ENCODE measurements around the gene CD302.
"Not testable (repeated sequence)": the region's sequence is repeated elsewhere in the genome, so short reads cannot be mapped to it uniquely, and the experiment has no call there.

The CD302 gene

DNA sequence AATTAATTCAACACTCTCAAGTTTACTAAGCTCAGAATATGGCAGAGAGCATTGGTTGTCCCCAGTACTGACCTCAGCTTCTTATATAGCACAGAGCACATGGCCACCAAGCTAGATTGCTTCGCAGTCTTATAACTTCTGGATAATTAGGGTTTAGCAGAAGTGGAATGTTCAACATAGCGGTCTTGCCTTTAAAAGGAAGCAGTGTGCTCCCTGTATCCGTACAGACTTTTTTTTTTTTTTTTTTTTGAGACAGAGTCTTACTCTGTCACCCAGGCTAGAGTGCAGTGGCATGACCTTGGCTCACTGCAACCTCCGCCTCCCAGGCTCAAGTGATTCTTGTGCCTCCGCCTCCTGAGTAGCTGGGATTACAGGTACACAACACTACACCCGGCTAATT lies 13.3 kb downstream of the CD302 start:
- TF ChIP-seq ZNF384 (IDR thresholded peaks at IDR 0.05): peak; percentile 54
- DNase-seq (ENCODE audit: extremely low spot score); CTCF ChIA-PET; POLR2A ChIA-PET: not testable (repeated sequence)

DNA sequence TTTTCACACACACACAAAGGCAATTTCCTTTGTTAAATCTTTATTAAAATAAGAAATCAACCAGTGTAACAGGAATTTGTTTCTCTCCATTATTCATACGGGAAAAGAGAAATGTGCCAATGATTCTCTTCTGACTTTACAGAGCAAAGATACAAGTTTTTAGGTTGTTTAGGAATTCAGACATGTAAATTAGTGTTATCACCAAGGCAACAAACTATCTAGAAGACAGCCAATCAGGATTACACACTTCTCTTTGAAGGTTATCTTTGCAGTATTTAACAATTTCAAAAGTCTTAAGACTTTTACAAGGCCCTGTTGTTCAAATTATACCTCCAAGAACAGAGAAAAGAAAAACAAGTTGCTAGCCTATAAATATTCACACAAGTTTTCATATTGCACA lies 14.5 kb downstream of the CD302 start:
- TF ChIP-seq FOXA1 (IDR thresholded peaks at IDR 0.05) (no peak), BHLHE40 (IDR thresholded peaks at IDR 0.05; ENCODE audit: borderline replicate concordance) (no peak), LEF1 (IDR thresholded peaks at IDR 0.05; ENCODE audit: borderline replicate concordance) (no peak), L3MBTL2 (conservative IDR thresholded peaks at IDR 0.05) (no peak), FOXM1 (IDR thresholded peaks at IDR 0.05; ENCODE audit: borderline replicate concordance) (no peak), ZNF384 (IDR thresholded peaks at IDR 0.05) (no peak), SP1 (IDR thresholded peaks at IDR 0.05) (no peak), FOXK2 (IDR thresholded peaks at IDR 0.05) (no peak), TARDBP (IDR thresholded peaks at IDR 0.05) (no peak), NFRKB (IDR thresholded peaks at IDR 0.05) (no peak), ARNT (IDR thresholded peaks at IDR 0.05) (no peak), HDGF (IDR thresholded peaks at IDR 0.05; ENCODE audit: borderline replicate concordance) (no peak), PKNOX1 (IDR thresholded peaks at IDR 0.05) (no peak)
- no peak for DNase-seq (ENCODE audit: extremely low spot score)
- POLR2A ChIA-PET: no interaction called here
- CTCF ChIA-PET: no interaction called here

GRCh38 chr2:159776321-159776720 lies 21.7 kb downstream of the CD302 start:
- TF ChIP-seq FOXA1 (IDR thresholded peaks at IDR 0.05) (no peak), ARNT (IDR thresholded peaks at IDR 0.05) (no peak), ZNF384 (IDR thresholded peaks at IDR 0.05) (no peak), TARDBP (IDR thresholded peaks at IDR 0.05) (no peak), BHLHE40 (IDR thresholded peaks at IDR 0.05; ENCODE audit: borderline replicate concordance) (no peak), L3MBTL2 (conservative IDR thresholded peaks at IDR 0.05) (no peak)
- CTCF ChIA-PET: no interaction called here
- POLR2A ChIA-PET: no interaction called here
- DNase-seq (ENCODE audit: extremely low spot score): no peak

- ChIA-PET CTCF (no interaction called here), POLR2A (no interaction called here)
- no peak for DNase-seq (ENCODE audit: extremely low spot score)
Observed at GRCh38 chr2:159775021-159775420, 23.0 kb downstream of the CD302 start.

GRCh38 chr2:159774370-159774990 lies 23.5 kb downstream of the CD302 start:
- POLR2A ChIA-PET: no interaction called here
- TF ChIP-seq FOXK2 (IDR thresholded peaks at IDR 0.05) (no peak), SUZ12 (IDR thresholded peaks at IDR 0.05) (no peak), BHLHE40 (IDR thresholded peaks at IDR 0.05; ENCODE audit: borderline replicate concordance) (no peak), CTBP1 (IDR thresholded peaks at IDR 0.05; ENCODE audit: borderline replicate concordance) (no peak), HDGF (IDR thresholded peaks at IDR 0.05; ENCODE audit: borderline replicate concordance) (no peak), ELF4 (IDR thresholded peaks at IDR 0.05) (no peak), ARNT (IDR thresholded peaks at IDR 0.05) (no peak), FOXA1 (IDR thresholded peaks at IDR 0.05) (no peak), FOXM1 (IDR thresholded peaks at IDR 0.05; ENCODE audit: borderline replicate concordance) (no peak), NFRKB (IDR thresholded peaks at IDR 0.05) (no peak), TARDBP (IDR thresholded peaks at IDR 0.05) (no peak), SP1 (IDR thresholded peaks at IDR 0.05) (no peak), LEF1 (IDR thresholded peaks at IDR 0.05; ENCODE audit: borderline replicate concordance) (no peak), L3MBTL2 (conservative IDR thresholded peaks at IDR 0.05) (no peak), PKNOX1 (IDR thresholded peaks at IDR 0.05) (no peak), ZNF384 (IDR thresholded peaks at IDR 0.05) (no peak)
- CTCF ChIA-PET: no interaction called here
- DNase-seq (ENCODE audit: extremely low spot score): no peak

More at GRCh38 chr2:159775021-159775420, 23.0 kb downstream of the CD302 start:
- TF ChIP-seq FOXM1 (IDR thresholded peaks at IDR 0.05; ENCODE audit: borderline replicate concordance): no peak
- TF ChIP-seq ZNF384 (IDR thresholded peaks at IDR 0.05): no peak
- TF ChIP-seq L3MBTL2 (conservative IDR thresholded peaks at IDR 0.05): no peak
- no peak for TF ChIP-seq NFRKB (IDR thresholded peaks at IDR 0.05)
- TF ChIP-seq PKNOX1 (IDR thresholded peaks at IDR 0.05): no peak
- no peak for TF ChIP-seq FOXK2 (IDR thresholded peaks at IDR 0.05)
- TF ChIP-seq SP1 (IDR thresholded peaks at IDR 0.05): no peak
- TF ChIP-seq FOXA1 (IDR thresholded peaks at IDR 0.05): no peak
- no peak for TF ChIP-seq ELF4 (IDR thresholded peaks at IDR 0.05)
- TF ChIP-seq TARDBP (IDR thresholded peaks at IDR 0.05): no peak
- TF ChIP-seq SUZ12 (IDR thresholded peaks at IDR 0.05): no peak
- no peak for TF ChIP-seq BHLHE40 (IDR thresholded peaks at IDR 0.05; ENCODE audit: borderline replicate concordance)
- no peak for TF ChIP-seq CTBP1 (IDR thresholded peaks at IDR 0.05; ENCODE audit: borderline replicate concordance)
- no peak for TF ChIP-seq ARNT (IDR thresholded peaks at IDR 0.05)
- no peak for TF ChIP-seq HDGF (IDR thresholded peaks at IDR 0.05; ENCODE audit: borderline replicate concordance)
- no peak for TF ChIP-seq LEF1 (IDR thresholded peaks at IDR 0.05; ENCODE audit: borderline replicate concordance)

GRCh38 chr2:159773886-159774285 lies 24.1 kb downstream of the CD302 start:
- CTCF ChIA-PET: no interaction called here
- POLR2A ChIA-PET: no interaction called here
- TF ChIP-seq FOXK2 (IDR thresholded peaks at IDR 0.05) (no peak), SP1 (IDR thresholded peaks at IDR 0.05) (no peak), NFRKB (IDR thresholded peaks at IDR 0.05) (no peak), TARDBP (IDR thresholded peaks at IDR 0.05) (no peak), BHLHE40 (IDR thresholded peaks at IDR 0.05; ENCODE audit: borderline replicate concordance) (no peak), LEF1 (IDR thresholded peaks at IDR 0.05; ENCODE audit: borderline replicate concordance) (no peak), FOXM1 (IDR thresholded peaks at IDR 0.05; ENCODE audit: borderline replicate concordance) (no peak), ARNT (IDR thresholded peaks at IDR 0.05) (no peak), HDGF (IDR thresholded peaks at IDR 0.05; ENCODE audit: borderline replicate concordance) (no peak), L3MBTL2 (conservative IDR thresholded peaks at IDR 0.05) (no peak), CTBP1 (IDR thresholded peaks at IDR 0.05; ENCODE audit: borderline replicate concordance) (no peak)
- DNase-seq (ENCODE audit: extremely low spot score): no peak

All from HEK293T (cell line).